Left cardiac atrium (tissue), 4 donors: ENCODE measurements around the gene MBP. TPM values are rescaled to one million over a fixed set of nuclear protein-coding genes. Genes with fewer than 3 reads are reported as not detected.
"Not testable (repeated sequence)": the region's sequence is repeated elsewhere in the genome, so short reads cannot be mapped to it uniquely, and the experiment has no call there.

Experiments
- ATAC-seq, 2 donors: fragments of 200-7000 bp; cut with Tn5 transposase; one replicate each; pipeline ENCODE4 v1.9.1; 2020; ENCODE audit warnings: mild to moderate bottlenecking in 2 of 2, moderate library complexity in 2 of 2
- DNase-seq: peaks from one replicate; pipeline ENCODE4 v3.0.0-alpha.2; 2020
- intact Hi-C, 2 donors: fragments of 100-400 bp; cut with DNase I; formaldehyde crosslinking; loops; one replicate each; pipeline versions ENCODE4 v1.14.1 to v1.15.1; 2022 to 2023
- total RNA-seq, 2 donors: library from RNA; stranded (reverse); fragmentation: NEBNext Ultra II Directional; extraction: Animal tissue kit (Norgen Biotek cat#: 25700); gene quantifications; one replicate each; pipeline ENCODE4 v1.2.1, GENCODE V29; 2021
- donor health status: DM: no; HTN: yes; CAD: no.
- donor health status: DM: no; HTN: yes; CAD: no; lungs with severe emphysema.
- donor health status: DM: yes; HTN: yes; CAD: no.
- donor health status: Dilated cardiomyopathy.

MBP gene
- total RNA-seq, 2 donors from 2014 or later = 21.7 to 24.7 TPM

DNA sequence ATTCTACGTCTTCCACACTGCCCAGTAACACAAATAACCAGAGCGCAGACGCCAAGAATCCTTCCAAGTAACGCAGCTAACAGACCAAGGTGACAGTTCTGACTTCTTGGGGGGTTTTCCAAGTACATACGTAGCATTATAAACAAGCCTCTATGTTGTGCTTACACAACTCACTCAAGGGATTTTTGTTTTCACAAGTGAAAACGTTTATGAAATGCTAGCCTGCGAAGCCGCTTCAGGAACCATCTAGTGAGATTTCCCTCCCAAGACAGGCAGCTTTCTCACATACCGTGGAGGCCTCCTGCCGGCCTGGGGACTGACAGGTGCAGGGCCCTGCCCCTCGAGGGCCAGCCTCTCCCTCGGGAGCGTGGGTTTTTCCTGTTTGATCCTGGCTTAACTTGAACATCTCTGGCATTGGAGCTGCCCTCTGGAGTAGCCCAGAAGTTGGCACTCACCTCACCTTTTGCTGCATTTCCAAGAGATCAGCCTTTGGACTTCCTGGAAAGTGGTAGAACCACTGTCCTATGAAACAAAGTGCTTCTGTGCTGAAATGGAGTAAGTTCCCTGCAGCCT, 151.1 kb downstream of the MBP start:
- intact Hi-C loops = loop anchor here in 1 of 2 donors (5.0 to 10.0 kb wide), 2 partner anchors 59 to 177 kb away; no protein-coding TSS in a partner anchor
- DNase-seq = no peak
- ATAC-seq = no peak

- DNase-seq (no peak), ATAC-seq (no peak)
- intact Hi-C loops = loop anchor here in 1 of 2 donors (5.0 to 10.0 kb wide), 2 partner anchors 59 to 176 kb away; no protein-coding TSS in a partner anchor
Measured at GRCh38 chr18:76980663-76981395, 151.8 kb downstream of the MBP start.

DNA sequence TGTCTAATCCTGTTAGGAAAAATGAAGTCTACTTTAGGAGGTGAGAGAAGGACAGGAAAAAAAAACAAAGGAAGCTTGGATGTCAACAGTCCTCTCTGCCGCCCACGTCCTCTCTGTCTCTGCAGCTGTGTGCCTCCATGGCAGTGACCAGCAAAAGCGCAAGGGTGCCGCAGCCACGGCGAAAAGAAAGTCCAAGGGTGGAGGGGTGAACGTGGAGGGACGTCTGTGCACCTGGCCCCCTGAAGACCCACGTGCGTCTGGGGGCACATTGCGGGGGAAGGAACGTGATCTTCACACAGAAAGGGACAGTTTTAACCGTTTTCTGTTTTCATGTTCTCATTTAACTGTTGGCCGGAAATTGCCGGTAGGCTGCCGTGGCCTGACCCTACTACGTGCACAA, 152.7 kb downstream of the MBP start:
- ATAC-seq (no peak), DNase-seq (no peak)
- intact Hi-C loops = loop anchor here in 1 of 2 donors (5.0 to 10.0 kb wide), 2 partner anchors 58 to 175 kb away; no protein-coding TSS in a partner anchor

GRCh38 chr18:76979111-76979751, 153.4 kb downstream of the MBP start:
- DNase-seq (no peak), ATAC-seq (no peak)
- intact Hi-C loops = no loop called here

GRCh38 chr18:76978616-76979015, 154.0 kb downstream of the MBP start:
- DNase-seq (no peak), ATAC-seq (no peak)
- intact Hi-C loops = no loop called here

DNA sequence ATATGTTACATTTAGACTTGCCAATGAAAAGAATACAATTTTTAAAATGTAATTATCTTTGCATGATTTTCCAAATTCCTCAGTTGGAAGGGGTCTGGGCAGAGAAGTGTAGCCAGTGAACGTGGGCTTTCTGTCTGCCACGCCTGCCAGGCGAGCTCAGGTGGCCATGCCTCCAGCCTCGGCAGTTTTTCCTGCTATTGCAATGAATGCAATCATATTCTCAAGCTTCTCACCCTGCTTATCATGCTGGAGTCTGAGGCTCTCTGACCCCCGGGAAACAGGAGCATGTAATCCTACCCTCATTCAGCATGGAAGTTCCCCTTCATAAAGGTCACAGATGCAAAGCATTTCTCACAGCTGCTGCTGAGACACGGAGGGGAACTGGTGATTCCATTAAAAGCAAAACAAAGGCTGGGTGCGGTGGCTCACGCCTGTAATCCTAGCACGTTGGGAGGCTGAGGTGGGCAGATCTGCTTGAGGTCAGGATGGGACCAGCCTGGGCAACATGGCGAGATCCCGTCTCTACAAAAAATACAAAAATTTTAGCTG, 154.8 kb downstream of the MBP start:
- DNase-seq (no peak), ATAC-seq (no peak)
- intact Hi-C loops = no loop called here

DNA sequence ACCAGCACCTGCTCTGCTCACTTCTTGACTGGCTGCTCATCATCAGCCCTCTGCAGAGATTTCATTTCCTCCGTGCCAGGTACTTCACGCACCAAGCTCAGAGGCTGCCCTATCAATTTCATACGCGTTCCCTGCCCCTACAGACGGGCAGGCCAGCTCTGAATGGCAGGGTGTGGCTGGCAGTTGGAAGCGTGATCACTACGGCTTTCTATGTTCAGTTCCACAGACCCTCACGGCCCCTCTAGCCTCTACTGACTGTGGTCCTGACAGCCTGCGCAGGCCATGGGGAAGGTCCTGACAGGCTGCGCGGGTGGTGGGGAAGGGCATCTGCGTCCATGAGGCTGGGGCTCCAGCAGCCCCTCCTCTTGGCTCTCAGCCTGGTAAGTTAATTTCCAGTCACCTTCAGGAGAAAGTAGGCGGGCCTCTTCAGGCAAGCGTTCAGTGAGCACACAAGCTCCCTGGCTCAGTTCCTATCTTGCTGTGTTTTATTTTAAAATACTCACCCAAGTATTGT, 155.4 kb downstream of the MBP start:
- intact Hi-C loops = no loop called here
- ATAC-seq = peak; percentile 20 to 79
- no peak for DNase-seq

GRCh38 chr18:76975577-76976110, 156.9 kb downstream of the MBP start:
- intact Hi-C loops = no loop called here
- no peak for ATAC-seq
- no peak for DNase-seq

DNA sequence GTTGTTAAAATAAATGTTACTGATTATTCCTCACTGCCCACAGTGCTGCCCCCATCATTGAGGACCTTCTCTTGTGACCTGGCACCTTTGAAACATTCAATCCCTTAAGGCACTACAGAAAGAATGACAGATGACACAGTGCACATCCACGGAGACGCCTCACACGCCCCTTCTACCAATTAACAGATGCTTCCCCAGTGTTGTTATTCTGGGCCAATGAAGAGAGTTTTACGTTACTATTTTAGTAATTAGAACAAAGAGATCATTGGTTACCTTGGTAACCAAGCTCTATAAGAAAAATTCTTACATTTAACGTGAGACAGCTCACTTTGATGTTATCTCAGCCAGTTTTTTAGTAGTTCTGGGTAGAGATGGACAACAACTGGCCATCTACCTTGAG, 158.2 kb downstream of the MBP start:
- no peak for ATAC-seq
- intact Hi-C loops = no loop called here
- DNase-seq = no peak

DNA sequence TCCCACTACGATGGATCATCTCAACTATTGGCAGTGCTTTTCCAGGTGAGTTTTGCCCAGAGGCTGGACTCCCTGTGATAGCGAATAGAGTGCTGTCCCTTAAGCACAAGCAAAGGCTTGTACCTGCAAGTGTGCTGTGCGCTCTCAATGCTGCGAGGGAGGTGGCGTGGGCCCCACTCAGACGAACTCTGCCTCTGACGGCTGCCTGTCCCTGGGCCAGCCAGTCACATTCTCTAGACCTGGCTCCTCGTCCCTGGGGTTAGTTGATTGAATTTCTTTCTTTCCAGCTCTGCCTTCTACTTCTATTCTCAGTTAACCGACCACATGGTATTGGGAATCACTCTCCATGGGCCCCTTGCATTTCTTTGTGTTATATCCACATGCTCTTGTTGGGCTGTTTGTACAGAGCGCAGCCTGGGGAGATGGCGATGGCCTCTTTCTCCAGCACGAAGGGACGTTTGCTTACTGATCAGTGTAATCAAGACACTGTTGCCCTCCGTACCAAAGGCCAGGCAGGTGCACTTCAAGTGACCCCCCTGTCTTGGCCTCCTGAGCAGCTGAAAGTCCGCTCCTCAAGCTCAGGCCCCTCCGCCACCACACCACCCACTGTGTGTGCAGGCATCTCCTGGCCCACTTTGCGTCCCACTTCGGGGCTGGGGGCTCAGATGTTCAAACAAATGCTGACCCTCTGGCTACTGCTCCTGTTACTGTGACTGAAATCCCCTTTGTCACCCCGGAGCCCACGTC, 158.9 kb downstream of the MBP start:
- ATAC-seq (no peak), DNase-seq (no peak)
- intact Hi-C loops = no loop called here

DNA sequence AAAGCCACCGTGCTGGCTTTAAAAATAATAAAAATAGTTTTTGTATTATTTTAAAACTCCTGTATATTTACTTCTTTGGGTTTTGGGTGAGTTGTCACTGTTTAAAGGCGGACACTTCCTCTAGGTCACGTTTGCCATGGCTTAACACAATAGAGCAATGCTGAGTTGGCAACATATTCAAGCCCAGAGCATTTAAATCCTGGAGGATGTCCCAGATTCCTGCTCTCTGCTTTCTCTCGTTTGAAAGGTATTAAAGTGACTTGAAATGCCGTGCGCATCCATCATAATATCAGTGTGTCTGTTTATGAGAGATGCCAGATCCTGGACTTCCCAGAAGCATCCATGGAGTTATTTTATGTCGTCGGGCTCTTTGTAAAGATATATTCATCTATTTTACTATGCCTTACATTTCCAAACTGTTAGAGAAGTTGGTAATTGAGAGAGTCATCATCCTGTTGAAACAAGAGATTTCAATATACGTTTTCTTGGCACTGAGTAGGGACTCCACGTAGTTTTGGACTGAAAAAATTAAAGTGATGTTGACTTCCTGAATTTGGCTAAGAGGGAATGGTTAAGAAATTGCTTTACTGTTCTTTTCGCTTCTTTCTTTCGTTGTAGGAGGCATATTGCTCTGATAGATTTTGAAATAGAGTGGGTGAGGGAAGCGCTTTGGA, 159.6 kb downstream of the MBP start:
- ATAC-seq (no peak), DNase-seq (no peak)
- intact Hi-C loops = no loop called here

DNA sequence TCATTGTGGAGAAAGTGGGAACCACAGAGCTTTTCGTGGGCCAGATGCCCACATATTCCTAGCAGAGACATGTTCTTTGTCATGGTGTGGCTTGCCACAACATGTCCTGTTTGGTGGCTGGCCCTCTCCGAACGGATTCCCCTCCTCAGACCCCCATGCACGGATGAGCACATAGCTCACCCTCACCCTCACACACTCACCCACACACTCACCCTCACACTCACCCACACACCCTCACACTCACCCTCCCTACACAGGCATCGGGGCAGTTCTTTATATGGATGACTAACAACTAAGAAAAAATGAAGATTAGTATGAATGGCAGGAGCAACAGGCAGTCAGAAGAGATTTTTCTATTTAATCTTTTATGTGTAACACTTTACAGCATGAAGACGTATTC, 160.3 kb downstream of the MBP start:
- ATAC-seq (no peak), DNase-seq (no peak)
- intact Hi-C loops = no loop called here

DNA sequence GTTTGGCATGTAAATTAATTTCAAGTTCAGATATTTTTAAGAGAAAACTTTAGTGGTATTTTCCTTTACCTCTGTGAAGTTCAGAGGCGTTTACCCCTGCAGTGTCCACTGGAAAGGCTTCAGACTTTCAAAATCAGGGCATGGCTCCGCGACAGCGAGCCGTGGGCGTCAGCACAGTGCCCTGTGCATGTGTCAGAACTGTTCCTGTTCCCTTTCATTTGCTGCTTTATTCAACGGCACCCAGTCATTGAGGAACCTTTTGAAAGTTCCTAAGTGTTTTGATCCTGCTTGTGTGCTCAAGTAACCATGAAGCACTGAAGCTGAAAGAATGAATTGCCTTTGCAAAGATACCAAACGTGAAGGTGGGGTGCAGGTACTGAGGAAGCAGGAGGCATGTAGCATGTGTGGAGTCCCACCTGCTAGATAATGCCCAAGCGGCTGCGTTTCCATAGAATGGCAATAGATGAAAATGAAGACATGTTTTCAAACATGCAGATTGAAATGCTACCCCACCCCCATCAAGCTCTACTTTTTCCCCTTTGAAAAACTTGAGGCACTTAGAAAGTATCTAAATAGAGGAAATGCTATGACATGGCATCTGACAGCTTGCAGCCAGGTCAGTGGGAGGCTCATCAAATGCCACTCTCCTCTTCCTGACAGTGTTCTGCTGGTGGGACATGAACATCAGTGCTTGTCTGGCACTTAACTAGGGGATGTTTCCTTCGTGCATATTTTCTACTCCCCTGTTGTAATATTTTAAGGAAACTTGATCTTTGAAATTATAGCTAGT, 161.6 kb downstream of the MBP start:
- ATAC-seq (peak in 1 of 2 donors; percentile 19), DNase-seq (no peak)
- intact Hi-C loops = no loop called here

DNA sequence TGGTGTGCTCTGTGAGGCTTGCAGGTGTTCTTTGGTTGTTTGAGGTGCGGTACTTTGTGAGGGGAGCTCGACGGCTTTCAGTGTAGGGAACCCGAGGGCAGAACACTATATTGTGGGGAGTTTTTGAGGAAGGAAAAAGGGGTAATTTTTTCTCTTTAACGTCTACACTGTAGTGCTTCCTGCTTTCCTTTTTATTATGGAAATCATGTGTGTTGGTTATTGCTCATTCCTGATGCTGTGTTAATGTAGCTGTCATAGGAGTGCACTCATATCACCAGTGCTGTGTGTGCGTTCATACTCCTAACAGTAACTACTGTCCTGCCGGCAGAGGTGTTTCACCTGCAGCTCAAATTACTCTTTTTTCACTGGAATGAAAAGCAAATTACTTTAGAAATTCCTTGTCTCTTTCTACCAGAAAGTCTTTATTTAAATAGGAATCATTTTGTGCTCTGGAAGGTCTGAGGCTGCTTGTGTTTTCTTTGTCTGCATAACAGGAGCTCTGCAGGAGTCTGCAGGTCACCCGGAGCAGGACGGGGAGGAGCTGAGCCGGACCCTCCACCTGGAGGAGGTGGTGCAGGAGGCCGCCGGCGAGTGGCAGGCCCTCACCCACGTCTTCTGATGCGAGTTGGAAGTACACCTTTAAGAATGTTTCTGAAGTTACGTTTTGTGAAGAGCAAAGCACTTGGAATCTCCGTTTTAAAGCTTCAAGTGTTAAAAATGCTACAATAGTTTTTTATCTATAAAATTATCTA, 164.7 kb downstream of the MBP start:
- ATAC-seq = no peak
- intact Hi-C loops = no loop called here
- no peak for DNase-seq

GRCh38 chr18:76967299-76967698, 165.3 kb downstream of the MBP start:
- DNase-seq, ATAC-seq, intact Hi-C loops: not testable (repeated sequence)

- intact Hi-C loops, ATAC-seq, DNase-seq: not testable (repeated sequence)
Measured at GRCh38 chr18:76965555-76966151, 166.9 kb downstream of the MBP start.
